WTC11 (cell line): ENCODE results near the gene LHB. TPM values are rescaled to one million over a fixed set of nuclear protein-coding genes. Genes with fewer than 3 reads are reported as not detected.

Source experiments
- ATAC-seq: fragments of 200-7000 bp; cut with Tn5 transposase; 2 replicates; pipeline ENCODE4 v1.10.0; 2021; ENCODE audit warnings: mild to moderate bottlenecking, moderate library complexity
- CTCF ChIA-PET: fragments of 300-600 bp; sonication (Branson Sonifier 250); formaldehyde crosslinking; loops from one replicate; lab custom pipeline; 2021; ENCODE audit warnings: antibody characterized with exemption; lab: Charles Lee
- POLR2A ChIA-PET: fragments of 350-600 bp; sonication (Branson Sonifier 250); formaldehyde crosslinking; loops from one replicate; lab custom pipeline; 2021; ENCODE audit warnings: antibody characterized with exemption; lab: Charles Lee
- DNase-seq: peaks from one replicate; pipeline ENCODE4 v3.0.0; 2021; ENCODE audit warnings: low spot score
- H3K27ac Mint-ChIP-seq: 2 replicates; pipeline ENCODE4 v1.8.0; 2021; ENCODE audit warnings: mixed read lengths
- H3K27me3 Mint-ChIP-seq: 2 replicates; pipeline ENCODE4 v1.8.0; 2021; ENCODE audit warnings: low read depth, mild to moderate bottlenecking, moderate library complexity, mixed read lengths
- H3K36me3 Mint-ChIP-seq: 2 replicates; pipeline ENCODE4 v1.8.0; 2021; ENCODE audit warnings: mixed read lengths
- H3K4me1 Mint-ChIP-seq: 2 replicates; pipeline ENCODE4 v1.8.0; 2022; ENCODE audit warnings: mixed read lengths
- H3K4me3 Mint-ChIP-seq: 2 replicates; pipeline ENCODE4 v1.8.0; 2021; ENCODE audit warnings: mild to moderate bottlenecking, moderate library complexity, mixed read lengths
- H3K9me3 Mint-ChIP-seq: 2 replicates; pipeline ENCODE4 v1.8.0; 2021; ENCODE audit warnings: mixed read lengths
- ATF1 ChIP-seq: sonication (generic); formaldehyde crosslinking; IDR thresholded peaks from 2 replicates; pipeline ENCODE4 v1.8.1; 2023; ENCODE audit warnings: mild to moderate bottlenecking, moderate library complexity, missing genetic modification reagents
- CBFB ChIP-seq: sonication (generic); formaldehyde crosslinking; IDR thresholded peaks from 2 replicates; pipeline ENCODE4 v1.8.1; 2022; ENCODE audit warnings: mild to moderate bottlenecking, low read depth, missing genetic modification reagents
- E2F4 ChIP-seq: sonication (generic); formaldehyde crosslinking; IDR thresholded peaks from 2 replicates; pipeline ENCODE4 v1.8.1; 2022; ENCODE audit warnings: low read depth, mild to moderate bottlenecking, moderate library complexity, missing genetic modification reagents, borderline replicate concordance
- ESRRA ChIP-seq: sonication (generic); formaldehyde crosslinking; IDR thresholded peaks from 2 replicates; pipeline ENCODE4 v1.8.1; 2022; ENCODE audit warnings: mild to moderate bottlenecking, missing genetic modification reagents, borderline replicate concordance
- GABPB1 ChIP-seq: sonication (generic); formaldehyde crosslinking; IDR thresholded peaks from 2 replicates; pipeline ENCODE4 v1.8.1; 2023; ENCODE audit warnings: mild to moderate bottlenecking, missing genetic modification reagents
- JUN ChIP-seq: sonication (generic); formaldehyde crosslinking; IDR thresholded peaks from 2 replicates; pipeline ENCODE4 v1.8.0; 2023; ENCODE audit warnings: mild to moderate bottlenecking, missing genetic modification reagents
- PRRX2 ChIP-seq: fragments of 250-450 bp; sonication (Bioruptor Pico); IDR thresholded peaks from 2 replicates; pipeline ENCODE4 v1.8.0; 2021; ENCODE audit warnings: mild to moderate bottlenecking
- RELA ChIP-seq: sonication (generic); formaldehyde crosslinking; IDR thresholded peaks from 2 replicates; pipeline ENCODE4 v1.8.1; 2022; ENCODE audit warnings: missing genetic modification reagents, mild to moderate bottlenecking, borderline replicate concordance
- TCF7 ChIP-seq: sonication (generic); formaldehyde crosslinking; IDR thresholded peaks from 2 replicates; pipeline ENCODE4 v1.8.0; 2022; ENCODE audit warnings: mild to moderate bottlenecking, low read depth, missing genetic modification reagents, moderate library complexity
- TEAD1 ChIP-seq: sonication (generic); formaldehyde crosslinking; IDR thresholded peaks from 2 replicates; pipeline ENCODE4 v1.8.0; 2022; ENCODE audit warnings: mild to moderate bottlenecking, missing genetic modification reagents
- ZNF121 ChIP-seq: sonication (generic); formaldehyde crosslinking; IDR thresholded peaks from 2 replicates; pipeline ENCODE4 v1.8.0; 2023; ENCODE audit warnings: missing genetic modification reagents
- ZNF263 ChIP-seq: sonication (generic); formaldehyde crosslinking; IDR thresholded peaks from 2 replicates; pipeline ENCODE4 v1.8.1; 2022; ENCODE audit warnings: low read depth, mild to moderate bottlenecking, moderate library complexity, missing genetic modification reagents
- ZNF317 ChIP-seq: sonication (generic); formaldehyde crosslinking; IDR thresholded peaks from 2 replicates; pipeline ENCODE4 v1.8.1; 2023; ENCODE audit warnings: low read depth, mild to moderate bottlenecking, moderate library complexity, missing genetic modification reagents, borderline replicate concordance
- ZSCAN18 ChIP-seq: fragments of 250-450 bp; sonication (Bioruptor Pico); IDR thresholded peaks from 2 replicates; pipeline ENCODE4 v2.1.2; 2022; ENCODE audit warnings: mild to moderate bottlenecking, moderate library complexity
- total RNA-seq: library from RNA; stranded (reverse); gene quantifications from 3 replicates; pipeline ENCODE4 v1.2.3, GENCODE V29; 2021
- TF ChIP-seq, protein P1 (sequence below): sonication (generic); formaldehyde crosslinking; conservative IDR thresholded peaks from 2 replicates; pipeline ENCODE4 v1.8.1; 2022; ENCODE audit warnings: mild to moderate bottlenecking, missing genetic modification reagents
- TF ChIP-seq, protein P2 (sequence below): fragments of 250-450 bp; sonication (Bioruptor Pico); IDR thresholded peaks from 2 replicates; pipeline ENCODE4 v1.8.0; 2021; ENCODE audit warnings: mild to moderate bottlenecking
- TF ChIP-seq, protein P3 (sequence below): sonication (generic); formaldehyde crosslinking; IDR thresholded peaks from 2 replicates; pipeline ENCODE4 v1.8.0; 2023; ENCODE audit warnings: mild to moderate bottlenecking, missing genetic modification reagents
- TF ChIP-seq, protein P4 (sequence below): sonication (generic); formaldehyde crosslinking; IDR thresholded peaks from 2 replicates; pipeline ENCODE4 v1.8.1; 2022; ENCODE audit warnings: missing genetic modification reagents, borderline replicate concordance

The LHB gene
- total RNA-seq, 1 experiment from 2014 or later = not detected

GRCh38 chr19:48992581-48993174 is 24.2 kb downstream of the LHB start:
- peak overlapping the region; percentile 95 for H3K27ac Mint-ChIP-seq
- POLR2A ChIA-PET = interaction anchor here (0.5 to 2.1 kb wide), 11 partner anchors 9 to 519 kb away, joined by 3 to 10 read pairs (median 5); no protein-coding TSS in a partner anchor
- DNase-seq (no peak), ATAC-seq (peak; percentile 1; the same call in 1 of the 2 replicates)
- no peaks in the 10 kb centered on the region for H3K27me3 Mint-ChIP-seq
- peaks cover 24% of the 10 kb centered on the region for H3K36me3 Mint-ChIP-seq
- no peaks in the 10 kb centered on the region for H3K9me3 Mint-ChIP-seq
- H3K4me1 Mint-ChIP-seq = peaks cover 33% of the 10 kb centered on the region
- CTCF ChIA-PET = interaction anchor here (0.6 to 3.4 kb wide), 55 partner anchors 9 to 499 kb away, joined by 3 to 60 read pairs (median 7); partner anchors contain the start of genes CA11, CGB2, CGB7 and DHDH
- TF ChIP-seq PRRX2 (CRISPR knock-in tag) (no peak), ESRRA (CRISPR knock-in tag) (0 out of 2 replicates have a peak, but pooled peaks have one; percentile 42)
- peak overlapping the region; percentile 99 for H3K4me3 Mint-ChIP-seq

GRCh38 chr19:48991873-48992580 is 24.9 kb downstream of the LHB start:
- ChIA-PET POLR2A (interaction anchor here (0.5 to 2.1 kb wide), 4 partner anchors 21 to 538 kb away, joined by 3 to 10 read pairs (median 5); no protein-coding TSS in a partner anchor), CTCF (interaction anchor here (0.9 to 3.4 kb wide), 19 partner anchors 8 to 218 kb away, joined by 3 to 60 read pairs (median 11); partner anchors contain the start of genes CGB2, CGB7, DHDH and LHB)
- Mint-ChIP-seq H3K9me3 (no peaks in the 10 kb centered on the region), H3K27ac (peak overlapping the region; percentile 95), H3K4me3 (peak overlapping the region; percentile 99), H3K4me1 (peaks cover 33% of the 10 kb centered on the region), H3K27me3 (no peaks in the 10 kb centered on the region), H3K36me3 (peaks cover 24% of the 10 kb centered on the region)
- peak; percentile 10 for ATAC-seq
- no peak for TF ChIP-seq GABPB1 (CRISPR knock-in tag)
- DNase-seq = no peak

GRCh38 chr19:48991011-48991609 is 25.8 kb downstream of the LHB start:
- CTCF ChIA-PET = interaction anchor here (1.1 to 3.4 kb wide), 6 partner anchors 9 to 208 kb away, joined by 3 to 60 read pairs (median 16); partner anchors contain the start of gene CGB7
- POLR2A ChIA-PET = no interaction called here
- H3K9me3 Mint-ChIP-seq = no peaks in the 10 kb centered on the region
- no peak for TF ChIP-seq ZNF317 (CRISPR knock-in tag)
- no peak for TF ChIP-seq JUN (CRISPR knock-in tag)
- TF ChIP-seq, protein P1, sequence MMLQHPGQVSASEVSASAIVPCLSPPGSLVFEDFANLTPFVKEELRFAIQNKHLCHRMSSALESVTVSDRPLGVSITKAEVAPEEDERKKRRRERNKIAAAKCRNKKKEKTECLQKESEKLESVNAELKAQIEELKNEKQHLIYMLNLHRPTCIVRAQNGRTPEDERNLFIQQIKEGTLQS (CRISPR knock-in tag) = no peak
- no peak for TF ChIP-seq ATF1 (CRISPR knock-in tag)
- no peak for TF ChIP-seq TEAD1
- TF ChIP-seq CBFB (CRISPR knock-in tag) = no peak
- no peak for TF ChIP-seq TCF7 (CRISPR knock-in tag)
- TF ChIP-seq, protein P2, sequence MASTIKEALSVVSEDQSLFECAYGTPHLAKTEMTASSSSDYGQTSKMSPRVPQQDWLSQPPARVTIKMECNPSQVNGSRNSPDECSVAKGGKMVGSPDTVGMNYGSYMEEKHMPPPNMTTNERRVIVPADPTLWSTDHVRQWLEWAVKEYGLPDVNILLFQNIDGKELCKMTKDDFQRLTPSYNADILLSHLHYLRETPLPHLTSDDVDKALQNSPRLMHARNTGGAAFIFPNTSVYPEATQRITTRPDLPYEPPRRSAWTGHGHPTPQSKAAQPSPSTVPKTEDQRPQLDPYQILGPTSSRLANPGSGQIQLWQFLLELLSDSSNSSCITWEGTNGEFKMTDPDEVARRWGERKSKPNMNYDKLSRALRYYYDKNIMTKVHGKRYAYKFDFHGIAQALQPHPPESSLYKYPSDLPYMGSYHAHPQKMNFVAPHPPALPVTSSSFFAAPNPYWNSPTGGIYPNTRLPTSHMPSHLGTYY (CRISPR knock-in tag) = no peak
- TF ChIP-seq, protein P3, sequence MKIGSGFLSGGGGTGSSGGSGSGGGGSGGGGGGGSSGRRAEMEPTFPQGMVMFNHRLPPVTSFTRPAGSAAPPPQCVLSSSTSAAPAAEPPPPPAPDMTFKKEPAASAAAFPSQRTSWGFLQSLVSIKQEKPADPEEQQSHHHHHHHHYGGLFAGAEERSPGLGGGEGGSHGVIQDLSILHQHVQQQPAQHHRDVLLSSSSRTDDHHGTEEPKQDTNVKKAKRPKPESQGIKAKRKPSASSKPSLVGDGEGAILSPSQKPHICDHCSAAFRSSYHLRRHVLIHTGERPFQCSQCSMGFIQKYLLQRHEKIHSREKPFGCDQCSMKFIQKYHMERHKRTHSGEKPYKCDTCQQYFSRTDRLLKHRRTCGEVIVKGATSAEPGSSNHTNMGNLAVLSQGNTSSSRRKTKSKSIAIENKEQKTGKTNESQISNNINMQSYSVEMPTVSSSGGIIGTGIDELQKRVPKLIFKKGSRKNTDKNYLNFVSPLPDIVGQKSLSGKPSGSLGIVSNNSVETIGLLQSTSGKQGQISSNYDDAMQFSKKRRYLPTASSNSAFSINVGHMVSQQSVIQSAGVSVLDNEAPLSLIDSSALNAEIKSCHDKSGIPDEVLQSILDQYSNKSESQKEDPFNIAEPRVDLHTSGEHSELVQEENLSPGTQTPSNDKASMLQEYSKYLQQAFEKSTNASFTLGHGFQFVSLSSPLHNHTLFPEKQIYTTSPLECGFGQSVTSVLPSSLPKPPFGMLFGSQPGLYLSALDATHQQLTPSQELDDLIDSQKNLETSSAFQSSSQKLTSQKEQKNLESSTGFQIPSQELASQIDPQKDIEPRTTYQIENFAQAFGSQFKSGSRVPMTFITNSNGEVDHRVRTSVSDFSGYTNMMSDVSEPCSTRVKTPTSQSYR = no peak
- no peak for TF ChIP-seq RELA (CRISPR knock-in tag)
- TF ChIP-seq ZNF121 (CRISPR knock-in tag) = no peak
- no peak for TF ChIP-seq E2F4 (CRISPR knock-in tag)
- no peak for TF ChIP-seq ZSCAN18 (CRISPR knock-in tag)
- TF ChIP-seq ZNF263 = no peak
- no peak for TF ChIP-seq GABPB1 (CRISPR knock-in tag)
- TF ChIP-seq, protein P4, sequence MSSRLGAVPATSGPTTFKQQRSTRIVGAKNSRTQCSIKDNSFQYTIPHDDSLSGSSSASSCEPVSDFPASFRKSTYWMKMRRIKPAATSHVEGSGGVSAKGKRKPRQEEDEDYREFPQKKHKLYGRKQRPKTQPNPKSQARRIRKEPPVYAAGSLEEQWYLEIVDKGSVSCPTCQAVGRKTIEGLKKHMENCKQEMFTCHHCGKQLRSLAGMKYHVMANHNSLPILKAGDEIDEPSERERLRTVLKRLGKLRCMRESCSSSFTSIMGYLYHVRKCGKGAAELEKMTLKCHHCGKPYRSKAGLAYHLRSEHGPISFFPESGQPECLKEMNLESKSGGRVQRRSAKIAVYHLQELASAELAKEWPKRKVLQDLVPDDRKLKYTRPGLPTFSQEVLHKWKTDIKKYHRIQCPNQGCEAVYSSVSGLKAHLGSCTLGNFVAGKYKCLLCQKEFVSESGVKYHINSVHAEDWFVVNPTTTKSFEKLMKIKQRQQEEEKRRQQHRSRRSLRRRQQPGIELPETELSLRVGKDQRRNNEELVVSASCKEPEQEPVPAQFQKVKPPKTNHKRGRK (CRISPR knock-in tag) = no peak

More at GRCh38 chr19:48991011-48991609, 25.8 kb downstream of the LHB start:
- no peak for DNase-seq
- Mint-ChIP-seq H3K27me3 (no peaks in the 10 kb centered on the region), H3K4me1 (peaks cover 33% of the 10 kb centered on the region), H3K27ac (no peak overlapping the region), H3K4me3 (no peak overlapping the region), H3K36me3 (peaks cover 24% of the 10 kb centered on the region)
- ATAC-seq = no peak
